Measurements from ENCODE around the gene CSGALNACT2.

The CSGALNACT2 gene

GRCh38 chr10:43220657-43221418, 82.6 kb downstream of the CSGALNACT2 start:
- DNase-seq (ENCODE audit: low spot score), result no peak
- no peak for TF ChIP-seq CTCF (IDR thresholded peaks at IDR 0.05; ENCODE audit: extremely low read depth, insufficient read depth, missing control alignments)
- in situ Hi-C loops (cut with MboI; ENCODE audit: low pct_unique_long_range_greater_than_20kb, low sequenced_read_pairs, unreplicated experiment), result no loop called here

- in situ Hi-C loops (cut with MboI; ENCODE audit: low pct_unique_long_range_greater_than_20kb, low sequenced_read_pairs, unreplicated experiment), result no loop called here
- no peak for DNase-seq (ENCODE audit: low spot score)
Observed at GRCh38 chr10:43221419-43222209, 83.4 kb downstream of the CSGALNACT2 start.

GRCh38 chr10:43222210-43222720, 84.0 kb downstream of the CSGALNACT2 start:
- no peak for TF ChIP-seq CTCF (IDR thresholded peaks at IDR 0.05; ENCODE audit: extremely low read depth, insufficient read depth, missing control alignments)
- in situ Hi-C loops (cut with MboI; ENCODE audit: low pct_unique_long_range_greater_than_20kb, low sequenced_read_pairs, unreplicated experiment), result no loop called here
- DNase-seq (ENCODE audit: low spot score), result no peak

More at GRCh38 chr10:43221419-43222209, 83.4 kb downstream of the CSGALNACT2 start:
- TF ChIP-seq CTCF (IDR thresholded peaks at IDR 0.05; ENCODE audit: extremely low read depth, insufficient read depth, missing control alignments), result peak; percentile 20

- in situ Hi-C loops (cut with MboI; ENCODE audit: low pct_unique_long_range_greater_than_20kb, low sequenced_read_pairs, unreplicated experiment), result no loop called here
- DNase-seq (ENCODE audit: low spot score), result no peak
- TF ChIP-seq CTCF (IDR thresholded peaks at IDR 0.05; ENCODE audit: extremely low read depth, insufficient read depth, missing control alignments), result no peak
Observed at GRCh38 chr10:43223056-43223455, 84.8 kb downstream of the CSGALNACT2 start.

- TF ChIP-seq CTCF (IDR thresholded peaks at IDR 0.05; ENCODE audit: extremely low read depth, insufficient read depth, missing control alignments), result no peak
- no peak for DNase-seq (ENCODE audit: low spot score)
- in situ Hi-C loops (cut with MboI; ENCODE audit: low pct_unique_long_range_greater_than_20kb, low sequenced_read_pairs, unreplicated experiment), result no loop called here
Observed at GRCh38 chr10:43224321-43224720, 86.1 kb downstream of the CSGALNACT2 start.

- in situ Hi-C loops (cut with MboI; ENCODE audit: low pct_unique_long_range_greater_than_20kb, low sequenced_read_pairs, unreplicated experiment), result no loop called here
- no peak for DNase-seq (ENCODE audit: low spot score)
- TF ChIP-seq CTCF (IDR thresholded peaks at IDR 0.05; ENCODE audit: extremely low read depth, insufficient read depth, missing control alignments), result no peak
Observed at GRCh38 chr10:43225004-43225786, 87.0 kb downstream of the CSGALNACT2 start.
